Bronchial epithelial cell (primary cell): Measurements from ENCODE around the gene DTNB. TPM values are rescaled to one million over a fixed set of nuclear protein-coding genes. Genes with fewer than 3 reads are reported as not detected.

ENCODE experiments used
- DNase-seq: peaks from one replicate; pipeline ENCODE4 v3.0.0-alpha.2; 2010; ENCODE audit warnings: low read depth
- FAIRE-seq: peaks from 2 replicates; lab custom pipeline; 2011; peaks lifted over from hg19 to GRCh38; lab: Jason Lieb, UNC
- H3K27me3 ChIP-seq: 2 replicates; pipeline ENCODE4 v1.5.1; 2011; ENCODE audit warnings: low read length; ENCODE audit not compliant: control insufficient read depth, insufficient read depth
- H3K36me3 ChIP-seq: 2 replicates; pipeline ENCODE4 v1.5.1; 2011; ENCODE audit warnings: low read length; ENCODE audit not compliant: control insufficient read depth, insufficient read depth
- H3K4me3 ChIP-seq: 2 replicates; pipeline ENCODE4 v1.5.1; 2011; ENCODE audit warnings: mild to moderate bottlenecking, low read depth, low read length, control low read depth
- total RNA-seq: library from RNA; depleted of rRNA; stranded (reverse); fragments of >200 nt; gene quantifications from 2 replicates; pipeline ENCODE4 v1.2.1, GENCODE V29; 2014
- TF ChIP-seq, protein P1 (sequence below): IDR thresholded peaks from 2 replicates; pipeline ENCODE4 v1.5.1; 2011; ENCODE audit warnings: mild to moderate bottlenecking, moderate library complexity, low read length, control low read depth, inconsistent platforms; ENCODE audit not compliant: insufficient read depth, severe bottlenecking

The DTNB gene
- total RNA-seq, 1 donor from 2014 or later = 8.4 TPM

DNA sequence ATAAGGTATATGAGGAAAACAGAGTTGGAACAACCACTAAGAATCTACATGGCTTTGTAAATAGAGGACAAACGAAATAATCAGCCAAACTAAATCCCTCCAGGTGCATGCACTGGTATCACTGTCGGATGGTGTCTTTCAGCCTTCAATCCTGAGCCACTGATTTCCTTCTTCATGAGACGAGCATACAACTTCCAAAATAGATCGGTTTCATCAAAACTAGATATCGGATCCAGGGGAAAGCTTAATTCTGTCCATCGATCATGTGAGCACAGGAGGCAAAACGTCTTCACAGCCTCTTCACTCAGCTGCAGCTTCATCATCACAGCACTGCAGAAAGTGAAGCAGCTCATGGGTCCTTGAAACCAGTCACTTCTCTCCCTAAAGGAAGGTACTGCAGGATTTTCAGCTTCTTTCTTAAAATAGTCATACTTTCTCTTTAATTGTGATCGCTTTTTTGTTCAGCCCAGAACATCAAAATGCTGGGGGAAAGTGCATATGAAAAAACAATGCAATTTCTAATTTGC, 80.5 kb downstream of the DTNB start:
- no peak for FAIRE-seq
- H3K27me3 ChIP-seq = no peaks in the 10 kb centered on the region
- no peaks in the 10 kb centered on the region for H3K36me3 ChIP-seq
- no peak for DNase-seq
- TF ChIP-seq, protein P1, sequence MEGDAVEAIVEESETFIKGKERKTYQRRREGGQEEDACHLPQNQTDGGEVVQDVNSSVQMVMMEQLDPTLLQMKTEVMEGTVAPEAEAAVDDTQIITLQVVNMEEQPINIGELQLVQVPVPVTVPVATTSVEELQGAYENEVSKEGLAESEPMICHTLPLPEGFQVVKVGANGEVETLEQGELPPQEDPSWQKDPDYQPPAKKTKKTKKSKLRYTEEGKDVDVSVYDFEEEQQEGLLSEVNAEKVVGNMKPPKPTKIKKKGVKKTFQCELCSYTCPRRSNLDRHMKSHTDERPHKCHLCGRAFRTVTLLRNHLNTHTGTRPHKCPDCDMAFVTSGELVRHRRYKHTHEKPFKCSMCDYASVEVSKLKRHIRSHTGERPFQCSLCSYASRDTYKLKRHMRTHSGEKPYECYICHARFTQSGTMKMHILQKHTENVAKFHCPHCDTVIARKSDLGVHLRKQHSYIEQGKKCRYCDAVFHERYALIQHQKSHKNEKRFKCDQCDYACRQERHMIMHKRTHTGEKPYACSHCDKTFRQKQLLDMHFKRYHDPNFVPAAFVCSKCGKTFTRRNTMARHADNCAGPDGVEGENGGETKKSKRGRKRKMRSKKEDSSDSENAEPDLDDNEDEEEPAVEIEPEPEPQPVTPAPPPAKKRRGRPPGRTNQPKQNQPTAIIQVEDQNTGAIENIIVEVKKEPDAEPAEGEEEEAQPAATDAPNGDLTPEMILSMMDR = no peak
- no peak overlapping the region for H3K4me3 ChIP-seq

DNA sequence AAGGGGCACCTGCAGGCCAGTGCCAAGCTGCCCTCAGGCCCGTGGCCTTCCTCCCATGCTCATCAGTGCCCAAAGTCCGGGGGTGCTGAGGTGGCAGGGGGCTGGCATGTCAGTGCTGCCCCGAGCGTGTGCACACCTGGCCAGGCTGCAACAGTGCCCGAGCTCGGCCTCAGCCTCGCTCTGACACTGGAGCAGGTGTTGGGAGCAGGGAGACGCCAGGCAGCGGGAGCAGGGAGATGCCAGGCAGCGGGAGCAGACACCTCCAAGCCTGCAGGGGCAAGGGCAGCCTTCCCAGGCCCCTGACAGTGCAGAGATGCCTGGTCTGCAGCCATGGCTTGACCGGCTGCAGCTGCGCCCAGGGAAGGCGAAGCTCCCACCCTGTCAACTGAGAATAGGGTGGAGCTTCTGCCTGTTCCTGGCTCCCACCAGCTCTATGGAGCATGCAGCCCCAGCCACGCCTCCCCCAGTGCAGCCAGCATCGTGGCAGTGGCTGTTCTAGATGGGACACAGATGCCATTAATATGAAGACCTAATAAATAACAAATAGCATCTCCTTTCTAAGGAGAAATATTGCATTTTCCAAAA, 82.4 kb downstream of the DTNB start:
- TF ChIP-seq, protein P1 = no peak
- FAIRE-seq = no peak

DNA sequence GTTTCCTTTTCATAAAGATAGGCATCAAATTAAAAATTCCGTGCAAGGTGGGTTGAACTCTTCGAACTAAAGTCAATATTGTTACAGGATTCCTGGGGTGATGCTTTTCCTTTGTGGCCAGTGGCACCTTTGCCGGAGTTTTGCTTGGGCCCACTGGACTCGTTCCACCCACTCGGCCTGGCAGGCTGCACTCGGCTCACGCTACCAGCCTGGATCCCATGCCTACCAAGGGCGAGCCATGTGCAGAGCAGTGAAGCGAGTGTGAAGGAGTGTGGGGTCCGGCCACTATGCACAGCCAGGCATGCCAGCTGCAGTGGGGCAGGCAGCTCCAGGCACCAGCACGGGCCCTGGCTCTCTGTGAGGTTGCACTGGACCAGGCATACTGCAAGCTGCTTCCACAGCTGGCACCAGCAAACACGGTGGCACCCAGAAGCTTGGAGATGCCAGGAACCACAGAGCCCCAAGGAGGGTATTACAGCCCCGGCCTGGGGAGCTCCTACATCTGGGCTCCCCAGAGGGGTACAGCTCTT, 83.6 kb downstream of the DTNB start:
- TF ChIP-seq, protein P1 = no peak
- FAIRE-seq (no peak), DNase-seq (no peak)
- no peaks in the 10 kb centered on the region for H3K36me3 ChIP-seq
- no peak overlapping the region for H3K4me3 ChIP-seq
- H3K27me3 ChIP-seq = no peaks in the 10 kb centered on the region

More for the DNA sequence above, 82.4 kb downstream of the DTNB start:
- H3K36me3 ChIP-seq = no peaks in the 10 kb centered on the region
- DNase-seq = no peak
- H3K4me3 ChIP-seq = no peak overlapping the region
- no peaks in the 10 kb centered on the region for H3K27me3 ChIP-seq

DNA sequence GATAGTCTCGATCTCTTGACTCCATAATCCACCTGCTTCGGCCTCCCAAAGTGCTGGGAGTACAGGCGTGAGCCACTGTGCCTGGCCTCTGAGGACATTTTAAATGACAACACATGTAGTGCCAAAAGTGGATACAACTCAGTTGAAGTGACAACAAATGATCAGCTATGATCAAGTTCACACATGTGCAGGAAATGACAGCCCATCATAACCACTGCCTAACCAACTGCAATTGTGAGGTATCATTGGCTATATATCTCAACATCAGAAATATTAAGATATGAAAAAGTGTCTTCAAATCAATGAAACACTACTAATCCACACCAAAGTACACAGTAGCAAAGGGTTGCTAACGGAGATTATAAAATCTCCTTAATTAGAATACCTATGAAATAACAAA, 84.8 kb downstream of the DTNB start:
- DNase-seq = no peak
- Histone ChIP-seq H3K4me3 (no peak overlapping the region), H3K36me3 (no peaks in the 10 kb centered on the region), H3K27me3 (no peaks in the 10 kb centered on the region)
- TF ChIP-seq, protein P1 = no peak
- no peak for FAIRE-seq

DNA sequence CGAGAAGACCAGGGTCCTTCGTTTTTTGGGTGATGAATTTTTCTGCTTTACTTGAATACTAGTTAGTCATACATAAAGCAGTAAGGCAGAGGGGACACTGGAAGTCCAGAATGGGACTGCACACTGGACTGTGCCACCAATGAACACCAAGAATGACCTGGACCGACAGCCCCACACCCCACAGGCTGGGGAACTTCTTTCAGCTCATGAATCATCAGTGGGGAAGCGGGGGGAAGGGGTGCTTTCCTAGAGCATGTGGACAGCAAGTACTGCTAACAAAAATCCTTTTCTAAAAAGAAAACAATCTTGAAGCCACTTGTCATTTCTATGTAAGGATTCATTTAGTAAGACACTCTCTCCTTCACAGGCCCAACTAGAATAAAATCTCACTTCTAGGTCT, 86.0 kb downstream of the DTNB start:
- FAIRE-seq = no peak

More for the DNA sequence above, 86.0 kb downstream of the DTNB start:
- Histone ChIP-seq H3K27me3 (no peaks in the 10 kb centered on the region), H3K4me3 (no peak overlapping the region), H3K36me3 (no peaks in the 10 kb centered on the region)
- TF ChIP-seq, protein P1 = no peak
- DNase-seq = peak; percentile 32
